ENCODE data around the gene HSD17B12. TPM values are rescaled to one million over a fixed set of nuclear protein-coding genes. Genes with fewer than 3 reads are reported as not detected.

The HSD17B12 gene
- total RNA-seq, 1 donor from 2014 or later: 48.2 TPM

DNA sequence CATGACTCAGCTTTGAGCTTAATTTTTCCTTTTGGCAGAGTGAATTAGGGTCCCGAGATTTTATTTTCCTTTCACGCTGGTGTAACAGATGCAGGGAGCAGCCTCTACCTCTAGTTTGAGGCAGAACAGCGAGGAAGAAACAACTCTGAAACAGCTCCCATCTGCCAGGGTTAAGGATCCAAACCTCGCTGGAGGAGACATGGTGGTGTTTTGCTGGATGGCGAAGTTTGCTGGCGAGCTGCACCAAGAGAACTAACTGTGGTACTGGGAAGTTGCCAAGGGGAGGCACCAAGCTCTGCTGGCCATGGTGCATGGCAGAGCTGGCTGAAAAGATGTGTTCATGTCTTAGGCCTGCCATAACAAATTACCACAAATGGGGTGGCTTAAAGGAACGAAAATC, 192.5 kb downstream of the HSD17B12 start:
- TF ChIP-seq, protein P1, sequence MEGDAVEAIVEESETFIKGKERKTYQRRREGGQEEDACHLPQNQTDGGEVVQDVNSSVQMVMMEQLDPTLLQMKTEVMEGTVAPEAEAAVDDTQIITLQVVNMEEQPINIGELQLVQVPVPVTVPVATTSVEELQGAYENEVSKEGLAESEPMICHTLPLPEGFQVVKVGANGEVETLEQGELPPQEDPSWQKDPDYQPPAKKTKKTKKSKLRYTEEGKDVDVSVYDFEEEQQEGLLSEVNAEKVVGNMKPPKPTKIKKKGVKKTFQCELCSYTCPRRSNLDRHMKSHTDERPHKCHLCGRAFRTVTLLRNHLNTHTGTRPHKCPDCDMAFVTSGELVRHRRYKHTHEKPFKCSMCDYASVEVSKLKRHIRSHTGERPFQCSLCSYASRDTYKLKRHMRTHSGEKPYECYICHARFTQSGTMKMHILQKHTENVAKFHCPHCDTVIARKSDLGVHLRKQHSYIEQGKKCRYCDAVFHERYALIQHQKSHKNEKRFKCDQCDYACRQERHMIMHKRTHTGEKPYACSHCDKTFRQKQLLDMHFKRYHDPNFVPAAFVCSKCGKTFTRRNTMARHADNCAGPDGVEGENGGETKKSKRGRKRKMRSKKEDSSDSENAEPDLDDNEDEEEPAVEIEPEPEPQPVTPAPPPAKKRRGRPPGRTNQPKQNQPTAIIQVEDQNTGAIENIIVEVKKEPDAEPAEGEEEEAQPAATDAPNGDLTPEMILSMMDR (IDR thresholded peaks at IDR 0.05): no peak
- no peaks in the 10 kb centered on the region for H3K27me3 ChIP-seq
- no peak overlapping the region for H3K27ac ChIP-seq
- H3K36me3 ChIP-seq: no peaks in the 10 kb centered on the region
- intact Hi-C loops (cut with DNase I): no loop called here
- no peak for DNase-seq (ENCODE audit: low spot score in 2 of 2)
- no peaks in the 10 kb centered on the region for H3K9me3 ChIP-seq
- H3K4me1 ChIP-seq: no peaks in the 10 kb centered on the region
- no peak overlapping the region for H3K4me3 ChIP-seq

DNA sequence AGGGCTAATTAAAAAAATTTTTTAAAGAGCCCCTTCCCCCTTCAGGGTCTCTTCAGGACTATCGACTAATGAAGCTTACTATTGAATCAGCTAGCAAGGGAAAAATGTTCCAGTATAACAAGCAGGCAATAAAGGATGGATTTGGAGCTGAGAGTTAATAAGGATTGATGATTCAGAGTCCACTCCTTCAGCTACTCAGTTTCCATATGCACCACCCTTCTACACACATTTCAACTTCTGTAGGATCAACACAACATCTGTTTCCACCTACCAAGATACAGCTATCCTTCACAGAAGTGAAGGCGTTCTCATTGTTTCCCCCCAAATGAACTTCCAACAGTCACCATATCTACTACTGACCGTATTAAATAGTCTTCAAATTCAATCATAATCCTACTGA, 193.5 kb downstream of the HSD17B12 start:
- TF ChIP-seq, protein P1 (IDR thresholded peaks at IDR 0.05): no peak
- Histone ChIP-seq H3K4me1 (no peaks in the 10 kb centered on the region), H3K9me3 (no peaks in the 10 kb centered on the region), H3K4me3 (no peak overlapping the region), H3K27me3 (no peaks in the 10 kb centered on the region), H3K27ac (no peak overlapping the region), H3K36me3 (no peaks in the 10 kb centered on the region)
- no peak for DNase-seq (ENCODE audit: low spot score in 2 of 2)
- intact Hi-C loops (cut with DNase I): no loop called here

DNA sequence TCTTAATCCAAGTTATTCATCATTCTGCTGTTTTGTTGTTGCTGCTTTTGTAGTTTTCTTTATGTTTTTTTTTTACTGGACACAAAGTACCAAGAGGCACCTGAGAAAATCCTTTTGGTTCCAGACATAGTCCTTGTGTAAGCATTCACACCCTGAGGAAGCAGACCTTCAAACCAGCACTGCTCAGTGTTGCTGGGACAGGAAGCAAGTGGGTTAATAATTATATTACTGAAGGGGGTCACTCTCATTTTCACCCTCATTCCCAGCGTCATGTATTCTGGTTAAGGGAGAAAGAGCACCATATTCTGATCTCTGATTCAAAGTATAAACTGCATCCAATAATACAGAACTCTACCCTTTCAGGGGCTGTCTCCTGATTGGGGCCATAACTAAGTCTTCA, 194.2 kb downstream of the HSD17B12 start:
- H3K27me3 ChIP-seq: no peaks in the 10 kb centered on the region
- DNase-seq (ENCODE audit: low spot score in 2 of 2): no peak
- intact Hi-C loops (cut with DNase I): no loop called here

DNA sequence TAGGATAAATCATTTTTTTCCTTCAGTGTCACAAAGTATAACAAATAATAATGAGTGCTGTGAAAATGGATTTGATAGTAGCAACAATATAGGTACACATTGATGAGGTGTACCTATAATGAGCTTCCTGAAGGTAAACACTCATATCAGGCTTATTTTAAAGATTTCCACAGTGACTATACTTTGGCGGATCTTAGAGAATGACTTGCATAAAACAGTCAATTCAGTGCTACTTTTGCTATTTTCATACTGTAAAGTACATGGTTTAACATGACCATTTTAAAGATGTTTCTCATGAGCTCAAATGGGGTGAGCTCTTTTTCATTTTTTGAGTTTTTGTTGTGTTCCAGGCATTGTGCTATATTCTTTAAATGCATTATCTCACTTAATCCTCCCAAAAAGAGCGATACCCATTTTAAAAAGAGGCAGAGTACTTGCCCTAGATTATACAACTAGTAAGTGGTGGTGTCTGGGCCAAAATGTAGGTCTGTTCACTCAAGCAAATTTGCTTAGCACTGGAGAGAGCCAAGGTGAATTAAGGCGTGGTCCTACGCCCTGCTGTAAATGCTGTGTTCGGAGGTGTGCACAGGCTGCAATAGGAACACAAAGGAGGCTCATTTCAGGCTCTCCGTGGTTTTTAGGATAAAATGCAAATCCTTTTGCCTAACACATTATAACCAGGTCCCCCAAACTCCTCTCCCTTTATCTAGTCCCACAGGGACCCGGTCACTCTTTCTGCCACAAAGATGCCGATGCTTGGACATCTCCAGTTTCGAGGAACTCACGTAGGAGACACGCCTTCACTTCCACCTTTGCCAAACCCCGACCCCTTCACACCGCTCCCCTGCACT, 199.5 kb downstream of the HSD17B12 start:
- Histone ChIP-seq H3K9me3 (no peaks in the 10 kb centered on the region), H3K27ac (peak overlapping the region; percentile 65 to 71), H3K4me1 (peaks cover 9 to 13% of the 10 kb centered on the region in 2 donors), H3K36me3 (peaks cover 8 to 25% of the 10 kb centered on the region in 2 donors), H3K4me3 (peak overlapping the region; percentile 90 to 92), H3K27me3 (no peaks in the 10 kb centered on the region)
- no peak for DNase-seq (ENCODE audit: low spot score in 2 of 2)
- intact Hi-C loops (cut with DNase I): no loop called here
- TF ChIP-seq, protein P1 (IDR thresholded peaks at IDR 0.05): no peak

More for the DNA sequence above, 194.2 kb downstream of the HSD17B12 start:
- no peaks in the 10 kb centered on the region for H3K4me1 ChIP-seq
- no peaks in the 10 kb centered on the region for H3K36me3 ChIP-seq
- no peak overlapping the region for H3K4me3 ChIP-seq
- H3K27ac ChIP-seq: no peak overlapping the region
- TF ChIP-seq, protein P1 (IDR thresholded peaks at IDR 0.05): no peak
- no peaks in the 10 kb centered on the region for H3K9me3 ChIP-seq

DNA sequence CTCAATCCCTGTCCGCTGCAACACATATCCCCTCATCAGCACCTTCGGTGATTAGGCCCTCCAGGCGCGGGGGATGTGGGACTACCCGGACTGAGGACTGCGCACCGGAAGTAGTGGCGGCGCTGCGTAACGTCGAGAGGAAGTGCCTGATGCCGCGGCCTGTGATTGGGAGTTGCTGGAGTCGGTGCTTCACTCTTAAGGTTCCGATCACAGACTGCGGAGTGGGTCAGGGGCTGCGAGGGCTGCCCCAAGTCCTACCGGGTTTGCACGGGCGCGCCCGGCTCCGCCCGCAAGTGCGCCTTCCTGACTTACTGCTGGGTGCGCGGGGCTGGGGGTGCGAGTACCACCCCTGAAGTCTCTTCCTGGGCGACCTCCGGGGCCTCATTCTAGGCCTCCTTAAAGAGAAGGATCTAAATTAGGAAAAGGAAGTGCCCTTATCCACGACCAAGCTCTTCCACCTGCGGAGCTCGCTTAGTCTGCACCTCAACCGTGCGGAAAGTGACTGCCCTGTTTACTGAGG, 200.2 kb downstream of the HSD17B12 start, which contains the start of gene ALKBH3:
ALKBH3 (plus strand) TSS at position 192 of the 520 bp plus-strand sequence. CDS start 1,822 bp downstream, outside the sequence.
- intact Hi-C loops (cut with DNase I): no loop called here
- Histone ChIP-seq H3K4me3 (peak within 1 kb of the TSS; percentile 90 to 92), H3K9me3 (no peaks in the 10 kb centered on the region), H3K4me1 (peaks cover 9 to 13% of the 10 kb centered on the region in 2 donors), H3K27ac (peak within 1 kb of the TSS; percentile 65 to 71), H3K36me3 (peaks cover 14 to 32% of the 10 kb centered on the region in 2 donors), H3K27me3 (no peaks in the 10 kb centered on the region)
- TF ChIP-seq, protein P1 (IDR thresholded peaks at IDR 0.05): peak in 1 of 3 experiments; percentile 10
- peak; percentile 63 to 96 for DNase-seq (ENCODE audit: low spot score in 2 of 2)

Data from ascending aorta (tissue), 2 donors.